ENCODE measurements around the gene RCAN2. TPM values are rescaled to one million over a fixed set of nuclear protein-coding genes. Genes with fewer than 3 reads are reported as not detected.

Gene RCAN2
- total and polyA plus RNA-seq, 9 of the 15 experiments (the other 6 are each of a cell fraction or from before 2014, with no cell fraction given), result 0.04 TPM; not detected in 8

GRCh38 chr6:46243754-46244153 is 247.5 kb downstream of the RCAN2 start:
- H3K79me2 ChIP-seq (ENCODE audit: control insufficient read depth, insufficient read depth, low read length), result no peaks in the 10 kb centered on the region
- intact Hi-C loops (cut with micrococcal nuclease), result no loop called here
- CTCF ChIA-PET (ENCODE audit: low intra/inter-chr PET ratio), result no interaction called here
- FAIRE-seq (no peak), ATAC-seq (no peak), DNase-seq (ENCODE audit: extremely low read depth in 1 of 4, low spot score in 3 of 4) (no peak)
- no peaks in the 10 kb centered on the region for H4K20me1 ChIP-seq (replicated peaks; ENCODE audit: control insufficient read depth, insufficient read depth, low read length)
- H3K9ac ChIP-seq (ENCODE audit: insufficient read depth in 1 of 2, low read depth in 2 of 2, low read length in 2 of 2), result no peak overlapping the region
- WGBS (ENCODE audit: insufficient coverage, low coverage, missing lambda C conversion rate), result 1% methylated on average over 5 of the region's 5 CpGs
- H3K4me2 ChIP-seq (ENCODE audit: insufficient read depth, low read length), result no peak overlapping the region
- no peaks in the 10 kb centered on the region for H3K9me3 ChIP-seq (replicated peaks; ENCODE audit: control insufficient read depth, insufficient read depth, low read depth, low read length)
- in situ Hi-C loops (cut with MboI), result no loop called here
- H3K27me3 ChIP-seq (ENCODE audit: control insufficient read depth in 2 of 2, insufficient read depth in 2 of 2, low read length in 2 of 2), result no peaks in the 10 kb centered on the region
- no peaks in the 10 kb centered on the region for H3K9me1 ChIP-seq (ENCODE audit: control insufficient read depth, insufficient read depth, low read length)
- H2AFZ ChIP-seq (ENCODE audit: low read depth, low read length), result no peak overlapping the region
- no peak overlapping the region for H3K4me3 ChIP-seq
- no TSS peak for BruUV-seq (replicated peaks)
- H3K4me1 ChIP-seq (replicated peaks in 1 of 2; ENCODE audit: control insufficient read depth in 2 of 2, insufficient read depth in 2 of 2, low read length in 2 of 2), result no peaks in the 10 kb centered on the region
- no peaks in the 10 kb centered on the region for H3K36me3 ChIP-seq (ENCODE audit: control insufficient read depth, insufficient read depth, low read length)
- POLR2A ChIA-PET, result no interaction called here
- H3K27ac ChIP-seq (ENCODE audit: extremely low read depth, low read depth, low read length), result no peak overlapping the region
- TF ChIP-seq ZFX (CRISPR knock-in tag; IDR thresholded peaks at IDR 0.05) (no peak), POU5F1 (IDR thresholded peaks at IDR 0.05; ENCODE audit: borderline replicate concordance, low read depth, low read length, partially characterized antibody) (no peak), E2F8 (IDR thresholded peaks at IDR 0.05; ENCODE audit: low read depth, partially characterized antibody) (no peak), ZHX1 (conservative IDR thresholded peaks at IDR 0.05; ENCODE audit: low read length) (no peak), ZNF75A (CRISPR knock-in tag; IDR thresholded peaks at IDR 0.05) (no peak), REST (IDR thresholded peaks at IDR 0.05; ENCODE audit: borderline replicate concordance) (no peak), REST (CRISPR knock-in tag; IDR thresholded peaks at IDR 0.05; ENCODE audit: low read depth) (no peak), KDM2B (CRISPR knock-in tag; IDR thresholded peaks at IDR 0.05) (no peak), RFX1 (IDR thresholded peaks at IDR 0.05) (no peak), BRD4 (IDR thresholded peaks at IDR 0.05) (no peak)

All from K562 (cell line).